Thyroid gland (tissue), 4 donors: ENCODE measurements around the gene SEMA4B.

Experiments used
- POLR2A ChIP-seq, 2 donors: fragments of 450-650 bp; IDR thresholded peaks; one replicate each; pipeline ENCODE4 v1.6.1; 2017; ENCODE audit warnings: antibody characterized with exemption in 2 of 2, mild to moderate bottlenecking in 2 of 2, moderate library complexity in 1 of 2
- TF ChIP-seq, protein P1 (sequence below), 6 experiments: fragments of 200-600 bp in 3 of 6; fragments of 450-650 bp in 3 of 6; sonication (generic) in 3 of 6; IDR thresholded peaks; one replicate each; pipeline ENCODE4 v1.5.1; 2016 to 2019; ENCODE audit warnings: antibody characterized with exemption in 6 of 6, mild to moderate bottlenecking in 2 of 6, inconsistent platforms in 1 of 6, moderate library complexity in 1 of 6

GRCh38 chr15:90217671-90218394, 16.7 kb downstream of the SEMA4B start:
- TF ChIP-seq, protein P1, sequence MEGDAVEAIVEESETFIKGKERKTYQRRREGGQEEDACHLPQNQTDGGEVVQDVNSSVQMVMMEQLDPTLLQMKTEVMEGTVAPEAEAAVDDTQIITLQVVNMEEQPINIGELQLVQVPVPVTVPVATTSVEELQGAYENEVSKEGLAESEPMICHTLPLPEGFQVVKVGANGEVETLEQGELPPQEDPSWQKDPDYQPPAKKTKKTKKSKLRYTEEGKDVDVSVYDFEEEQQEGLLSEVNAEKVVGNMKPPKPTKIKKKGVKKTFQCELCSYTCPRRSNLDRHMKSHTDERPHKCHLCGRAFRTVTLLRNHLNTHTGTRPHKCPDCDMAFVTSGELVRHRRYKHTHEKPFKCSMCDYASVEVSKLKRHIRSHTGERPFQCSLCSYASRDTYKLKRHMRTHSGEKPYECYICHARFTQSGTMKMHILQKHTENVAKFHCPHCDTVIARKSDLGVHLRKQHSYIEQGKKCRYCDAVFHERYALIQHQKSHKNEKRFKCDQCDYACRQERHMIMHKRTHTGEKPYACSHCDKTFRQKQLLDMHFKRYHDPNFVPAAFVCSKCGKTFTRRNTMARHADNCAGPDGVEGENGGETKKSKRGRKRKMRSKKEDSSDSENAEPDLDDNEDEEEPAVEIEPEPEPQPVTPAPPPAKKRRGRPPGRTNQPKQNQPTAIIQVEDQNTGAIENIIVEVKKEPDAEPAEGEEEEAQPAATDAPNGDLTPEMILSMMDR (IDR thresholded peaks at IDR 0.05) = no peak
- no peak for TF ChIP-seq POLR2A (IDR thresholded peaks at IDR 0.05)
